Measurements from ENCODE around the gene ING5.

ING5 gene

DNA sequence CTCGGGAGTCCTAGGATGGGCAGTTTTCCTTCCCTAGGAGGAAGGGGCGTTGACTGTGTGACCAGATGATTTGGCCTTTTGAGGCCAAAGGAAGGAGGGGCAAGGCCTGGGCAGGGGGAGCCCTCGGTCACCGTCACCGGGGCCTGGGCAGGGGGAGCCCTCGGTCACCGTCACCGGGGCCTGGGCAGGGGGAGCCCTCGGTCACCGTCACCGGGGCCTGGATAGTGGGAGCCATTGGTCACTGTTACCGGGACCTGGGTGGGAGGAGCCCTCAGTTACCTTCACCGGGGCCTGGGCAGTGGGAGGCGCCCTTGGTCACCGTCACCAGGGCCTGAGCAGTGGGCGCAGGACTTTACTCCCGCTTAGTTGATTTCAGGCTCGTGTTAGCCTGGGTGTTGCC is 49.9 kb downstream of the ING5 start:
- Histone ChIP-seq H3K27ac (no peak overlapping the region), H3K36me3 (replicated peaks) (peaks cover 5% of the 10 kb centered on the region), H3K4me3 (ENCODE audit: low read depth, low read length) (no peak overlapping the region), H3K27me3 (replicated peaks) (no peaks in the 10 kb centered on the region)
- TF ChIP-seq, protein P1, sequence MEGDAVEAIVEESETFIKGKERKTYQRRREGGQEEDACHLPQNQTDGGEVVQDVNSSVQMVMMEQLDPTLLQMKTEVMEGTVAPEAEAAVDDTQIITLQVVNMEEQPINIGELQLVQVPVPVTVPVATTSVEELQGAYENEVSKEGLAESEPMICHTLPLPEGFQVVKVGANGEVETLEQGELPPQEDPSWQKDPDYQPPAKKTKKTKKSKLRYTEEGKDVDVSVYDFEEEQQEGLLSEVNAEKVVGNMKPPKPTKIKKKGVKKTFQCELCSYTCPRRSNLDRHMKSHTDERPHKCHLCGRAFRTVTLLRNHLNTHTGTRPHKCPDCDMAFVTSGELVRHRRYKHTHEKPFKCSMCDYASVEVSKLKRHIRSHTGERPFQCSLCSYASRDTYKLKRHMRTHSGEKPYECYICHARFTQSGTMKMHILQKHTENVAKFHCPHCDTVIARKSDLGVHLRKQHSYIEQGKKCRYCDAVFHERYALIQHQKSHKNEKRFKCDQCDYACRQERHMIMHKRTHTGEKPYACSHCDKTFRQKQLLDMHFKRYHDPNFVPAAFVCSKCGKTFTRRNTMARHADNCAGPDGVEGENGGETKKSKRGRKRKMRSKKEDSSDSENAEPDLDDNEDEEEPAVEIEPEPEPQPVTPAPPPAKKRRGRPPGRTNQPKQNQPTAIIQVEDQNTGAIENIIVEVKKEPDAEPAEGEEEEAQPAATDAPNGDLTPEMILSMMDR (IDR thresholded peaks at IDR 0.05; ENCODE audit: low read depth, low read length, missing control alignments) = no peak
- in situ Hi-C loops (cut with HindIII; ENCODE audit: low pct_ligation_motif_present, low sequenced_read_pairs) = no loop called here
- DNase-seq = no peak

DNA sequence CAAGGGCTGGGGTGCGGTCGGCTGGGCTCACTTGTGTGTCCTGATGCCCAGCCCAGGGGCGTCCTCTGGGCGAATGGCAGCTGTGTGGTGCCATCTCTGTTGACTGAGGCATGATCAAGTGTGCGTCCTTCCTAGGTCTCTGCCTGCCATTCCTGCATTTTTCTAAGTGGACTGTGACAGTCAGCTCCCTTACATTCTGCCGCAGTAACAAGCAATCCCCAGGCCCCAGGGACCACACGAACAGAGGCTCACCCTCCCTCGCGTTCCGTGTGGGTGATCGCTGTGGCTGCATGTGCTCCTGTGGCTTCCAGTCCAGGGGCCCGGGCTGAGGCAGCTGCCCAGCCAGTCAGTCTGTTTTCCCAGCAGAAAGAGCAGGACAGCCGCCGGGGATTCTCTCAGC is 50.4 kb downstream of the ING5 start:
- no peak overlapping the region for H3K27ac ChIP-seq
- no peak for DNase-seq
- H3K36me3 ChIP-seq (replicated peaks) = peaks cover 5% of the 10 kb centered on the region
- H3K4me3 ChIP-seq (ENCODE audit: low read depth, low read length) = no peak overlapping the region
- TF ChIP-seq, protein P1 (IDR thresholded peaks at IDR 0.05; ENCODE audit: low read depth, low read length, missing control alignments) = no peak
- in situ Hi-C loops (cut with HindIII; ENCODE audit: low pct_ligation_motif_present, low sequenced_read_pairs) = no loop called here
- H3K27me3 ChIP-seq (replicated peaks) = no peaks in the 10 kb centered on the region

DNA sequence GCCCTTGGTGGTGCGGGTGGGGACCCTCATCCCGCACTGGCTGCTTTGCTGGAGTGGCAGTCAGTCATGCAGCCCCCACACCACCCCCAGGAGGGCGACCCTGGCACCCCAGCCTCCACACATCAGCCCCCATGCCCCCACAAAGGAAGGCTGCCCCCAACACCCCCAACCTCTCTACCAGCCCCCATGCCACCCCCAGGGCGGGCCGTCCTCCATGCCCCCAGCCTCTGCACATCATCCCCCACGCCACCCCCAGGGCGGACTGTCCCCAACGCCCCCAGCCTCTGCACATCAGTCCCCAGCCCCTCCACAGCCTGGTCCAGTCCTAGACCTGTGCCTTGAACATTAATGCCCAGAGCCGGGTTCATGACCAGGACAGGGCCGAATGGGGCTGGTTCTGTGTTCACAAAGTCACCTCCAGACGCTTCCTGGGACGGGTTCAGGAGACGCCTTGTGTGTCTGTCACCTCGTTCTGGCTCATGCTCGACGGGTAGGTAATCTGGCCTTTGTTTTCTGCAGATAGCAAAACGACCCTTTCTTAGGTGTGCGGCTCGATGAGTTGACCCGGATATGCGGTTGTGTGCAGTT is 50.9 kb downstream of the ING5 start:
- no peak overlapping the region for H3K27ac ChIP-seq
- TF ChIP-seq, protein P1 (IDR thresholded peaks at IDR 0.05; ENCODE audit: low read depth, low read length, missing control alignments) = no peak
- H3K27me3 ChIP-seq (replicated peaks) = no peaks in the 10 kb centered on the region
- no peak overlapping the region for H3K4me3 ChIP-seq (ENCODE audit: low read depth, low read length)
- in situ Hi-C loops (cut with HindIII; ENCODE audit: low pct_ligation_motif_present, low sequenced_read_pairs) = no loop called here
- H3K36me3 ChIP-seq (replicated peaks) = peaks cover 5% of the 10 kb centered on the region
- no peak for DNase-seq

DNA sequence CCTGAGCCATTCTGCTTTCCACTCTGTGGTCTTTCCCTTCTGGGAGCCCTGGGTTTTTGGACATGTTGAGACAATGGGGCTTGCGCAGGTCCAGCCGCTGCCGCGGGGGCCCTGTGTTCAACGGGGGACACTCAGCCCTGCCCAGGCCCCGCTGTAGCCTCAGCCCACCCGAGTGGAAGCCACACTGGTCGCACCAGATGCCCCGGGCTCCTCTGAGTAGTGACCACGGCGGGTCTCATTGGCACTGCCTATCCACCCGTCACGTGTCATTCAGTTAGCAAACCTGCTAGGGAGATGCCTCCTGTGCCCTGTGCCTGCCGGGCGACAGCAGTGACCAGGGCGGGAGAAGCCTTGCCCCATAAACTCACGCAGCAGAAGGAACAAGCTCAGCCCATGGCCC is 51.7 kb downstream of the ING5 start:
- Histone ChIP-seq H3K27ac (no peak overlapping the region), H3K4me3 (ENCODE audit: low read depth, low read length) (no peak overlapping the region), H3K36me3 (replicated peaks) (peaks cover 5% of the 10 kb centered on the region), H3K27me3 (replicated peaks) (no peaks in the 10 kb centered on the region)
- in situ Hi-C loops (cut with HindIII; ENCODE audit: low pct_ligation_motif_present, low sequenced_read_pairs) = no loop called here
- TF ChIP-seq, protein P1 (IDR thresholded peaks at IDR 0.05; ENCODE audit: low read depth, low read length, missing control alignments) = no peak
- no peak for DNase-seq

DNA sequence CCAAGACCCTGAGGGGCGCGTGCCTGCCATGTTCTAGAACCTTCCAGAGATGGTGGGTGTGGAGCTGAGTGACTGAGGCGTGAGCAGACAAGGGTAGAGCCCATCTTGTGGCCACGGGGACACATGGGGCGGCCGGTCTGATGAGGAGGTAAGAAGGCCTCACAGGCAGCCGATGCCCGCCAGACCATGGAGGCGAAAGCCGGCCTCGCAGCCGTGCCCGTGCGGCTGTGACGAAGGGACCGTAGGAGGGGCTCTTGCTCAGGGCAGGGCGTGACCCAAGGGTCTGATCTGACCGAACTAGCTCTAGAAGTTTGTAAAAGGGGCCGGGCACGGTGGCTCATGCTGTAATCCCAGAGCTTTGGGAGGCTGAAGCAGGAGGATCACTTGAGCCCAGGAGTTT is 52.2 kb downstream of the ING5 start:
- Histone ChIP-seq H3K4me3 (ENCODE audit: low read depth, low read length) (no peak overlapping the region), H3K27me3 (replicated peaks) (no peaks in the 10 kb centered on the region), H3K27ac (no peak overlapping the region), H3K36me3 (replicated peaks) (peaks cover 2% of the 10 kb centered on the region)
- in situ Hi-C loops (cut with HindIII; ENCODE audit: low pct_ligation_motif_present, low sequenced_read_pairs) = no loop called here
- TF ChIP-seq, protein P1 (IDR thresholded peaks at IDR 0.05; ENCODE audit: low read depth, low read length, missing control alignments) = no peak
- no peak for DNase-seq

DNA sequence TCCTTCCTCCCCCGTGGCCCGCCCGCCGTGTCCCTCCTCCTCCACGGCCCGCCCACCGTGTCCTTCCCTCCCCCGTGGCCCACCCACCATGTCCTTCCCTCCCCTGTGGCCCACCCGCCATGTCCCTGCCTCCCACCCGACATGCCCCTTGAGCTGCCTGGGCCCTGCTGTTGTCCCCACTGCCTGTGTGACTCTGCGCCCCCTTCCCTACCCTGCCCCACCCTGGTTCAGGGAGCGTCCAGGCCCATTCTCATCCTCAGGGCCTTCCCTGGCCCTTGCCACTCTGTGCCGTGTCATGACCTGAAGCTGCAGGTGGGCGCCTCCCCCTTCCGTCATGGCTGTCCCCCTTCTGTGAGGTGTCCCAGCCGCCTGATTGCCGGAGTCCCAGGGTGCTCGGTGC is 53.3 kb downstream of the ING5 start:
- DNase-seq = no peak
- Histone ChIP-seq H3K27me3 (replicated peaks) (no peaks in the 10 kb centered on the region), H3K36me3 (replicated peaks) (no peaks in the 10 kb centered on the region), H3K4me3 (ENCODE audit: low read depth, low read length) (no peak overlapping the region), H3K27ac (no peak overlapping the region)
- in situ Hi-C loops (cut with HindIII; ENCODE audit: low pct_ligation_motif_present, low sequenced_read_pairs) = no loop called here
- TF ChIP-seq, protein P1 (IDR thresholded peaks at IDR 0.05; ENCODE audit: low read depth, low read length, missing control alignments) = no peak
